ENCODE measurements around the gene EFCAB6.

Gene EFCAB6

DNA sequence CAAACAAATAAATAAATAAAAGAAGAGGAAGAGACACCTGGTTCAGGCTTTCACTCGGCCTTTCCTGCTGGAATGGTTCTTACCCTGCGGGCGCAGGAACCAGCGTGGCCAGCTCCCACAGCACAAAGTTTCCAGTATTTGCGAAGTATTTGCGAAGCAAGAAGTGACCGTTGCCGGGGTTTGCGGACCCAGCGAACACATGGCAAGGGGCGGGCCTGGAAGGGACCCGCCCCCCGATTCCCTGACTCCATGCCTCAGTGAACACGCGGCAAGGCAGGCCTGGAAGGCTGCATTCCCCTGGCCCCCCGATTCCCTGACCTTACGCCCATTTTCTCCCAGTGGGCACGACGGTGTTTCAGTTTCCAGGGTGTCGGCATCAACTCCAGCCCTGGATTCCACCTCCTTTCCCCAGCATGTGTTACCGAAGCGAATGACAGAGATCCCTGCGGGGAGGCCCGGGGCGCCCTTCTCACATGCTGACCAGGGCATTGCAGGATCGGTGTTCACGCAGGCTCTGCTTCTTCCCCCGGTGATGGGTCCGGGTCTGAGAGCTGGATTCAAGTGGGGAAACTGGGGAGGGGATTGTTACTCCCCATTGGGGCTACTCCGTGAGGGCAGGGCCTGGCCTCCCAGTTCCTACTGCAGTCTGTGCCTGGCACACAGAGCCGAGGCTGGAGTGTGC is 297.5 kb downstream of the EFCAB6 start:
- in situ Hi-C loops (cut with HindIII; ENCODE audit: low sequenced_read_pairs): no loop called here

GRCh38 chr22:43512279-43512678 is 299.8 kb downstream of the EFCAB6 start:
- in situ Hi-C loops (cut with HindIII; ENCODE audit: low sequenced_read_pairs): no loop called here

DNA sequence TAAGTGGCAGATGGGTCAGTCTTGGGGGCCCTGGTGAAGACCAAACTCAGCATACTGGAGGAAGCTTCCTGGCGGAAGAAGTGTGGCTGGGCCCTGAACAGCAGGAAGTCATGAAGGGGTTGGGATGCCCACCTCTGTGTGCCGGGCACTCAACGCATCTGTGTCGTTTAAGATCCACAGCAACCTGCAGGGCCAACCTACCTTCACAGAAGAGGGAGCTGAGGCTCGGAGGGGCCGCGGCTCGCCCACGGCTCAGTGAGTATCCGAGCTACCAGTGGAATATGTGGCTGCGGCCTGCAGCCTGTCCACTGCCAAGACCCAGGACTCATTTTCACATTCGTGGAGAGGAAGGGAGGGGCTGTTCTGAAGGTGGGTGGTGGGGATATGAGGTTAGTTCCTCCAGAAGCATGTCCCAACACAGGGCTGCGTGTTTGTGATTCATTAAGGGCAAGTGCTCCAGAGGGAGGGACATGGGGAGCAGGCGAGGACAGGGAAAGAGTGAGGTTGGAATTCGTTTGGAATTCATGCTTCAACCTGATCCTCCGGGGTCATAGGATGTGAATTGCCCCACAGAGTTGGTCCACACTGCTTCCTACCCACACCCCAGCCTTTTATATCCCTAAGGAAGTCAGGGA is 300.7 kb downstream of the EFCAB6 start:
- in situ Hi-C loops (cut with HindIII; ENCODE audit: low sequenced_read_pairs): no loop called here

- in situ Hi-C loops (cut with HindIII; ENCODE audit: low sequenced_read_pairs): no loop called here
These were observed 301.6 kb downstream of the EFCAB6 start for GRCh38 chr22:43510281-43511070.

DNA sequence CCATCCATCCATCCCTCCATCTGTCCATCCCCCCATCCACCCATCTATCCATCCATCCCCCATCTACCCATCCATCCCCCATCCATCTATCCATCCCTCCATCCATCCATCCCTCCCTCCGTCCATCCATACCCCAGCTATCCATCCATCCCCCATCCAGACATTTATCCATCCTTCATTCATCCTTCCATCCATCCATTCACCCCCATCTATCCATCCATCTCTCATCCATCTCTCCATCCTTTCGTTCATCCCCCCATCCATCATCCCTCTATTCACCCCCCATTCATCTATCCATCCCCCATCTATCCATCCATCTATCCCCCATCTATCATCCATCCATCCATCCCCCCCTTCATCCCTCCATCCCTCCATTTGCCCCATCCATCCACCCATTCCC is 302.8 kb downstream of the EFCAB6 start:
- in situ Hi-C loops (cut with HindIII; ENCODE audit: low sequenced_read_pairs): no loop called here

GRCh38 chr22:43508489-43508888 is 303.6 kb downstream of the EFCAB6 start:
- in situ Hi-C loops (cut with HindIII; ENCODE audit: low sequenced_read_pairs): no loop called here

- in situ Hi-C loops (cut with HindIII; ENCODE audit: low sequenced_read_pairs): no loop called here
These were observed 304.9 kb downstream of the EFCAB6 start for GRCh38 chr22:43507235-43507634.

DNA sequence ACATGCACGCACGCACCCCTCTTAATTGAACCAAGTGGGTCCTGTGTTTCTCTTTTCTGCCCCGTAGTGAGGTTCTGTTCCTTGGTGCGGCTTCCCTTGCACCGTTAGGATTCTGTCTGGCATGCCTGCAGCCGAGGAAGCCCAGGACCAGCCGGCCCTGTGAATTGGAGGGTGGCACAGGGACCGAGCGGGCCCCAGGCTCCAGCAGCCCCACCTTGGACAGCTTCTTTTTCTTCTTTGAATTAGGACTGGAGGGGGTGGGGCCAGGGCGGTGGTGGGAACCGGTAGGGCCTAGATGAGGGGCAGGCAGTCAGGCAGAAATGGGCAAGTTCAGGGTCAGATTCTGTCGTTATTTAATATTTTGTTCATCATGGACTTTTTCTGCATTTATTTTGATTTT is 305.6 kb downstream of the EFCAB6 start:
- in situ Hi-C loops (cut with HindIII; ENCODE audit: low sequenced_read_pairs): no loop called here

GRCh38 chr22:43505896-43506295 is 306.2 kb downstream of the EFCAB6 start:
- in situ Hi-C loops (cut with HindIII; ENCODE audit: low sequenced_read_pairs): no loop called here

GRCh38 chr22:43505423-43505822 is 306.7 kb downstream of the EFCAB6 start:
- in situ Hi-C loops (cut with HindIII; ENCODE audit: low sequenced_read_pairs): no loop called here

- in situ Hi-C loops (cut with HindIII; ENCODE audit: low sequenced_read_pairs): no loop called here
These were observed 307.3 kb downstream of the EFCAB6 start for GRCh38 chr22:43504666-43505261.

GRCh38 chr22:43504068-43504467 is 308.0 kb downstream of the EFCAB6 start:
- in situ Hi-C loops (cut with HindIII; ENCODE audit: low sequenced_read_pairs): no loop called here

DNA sequence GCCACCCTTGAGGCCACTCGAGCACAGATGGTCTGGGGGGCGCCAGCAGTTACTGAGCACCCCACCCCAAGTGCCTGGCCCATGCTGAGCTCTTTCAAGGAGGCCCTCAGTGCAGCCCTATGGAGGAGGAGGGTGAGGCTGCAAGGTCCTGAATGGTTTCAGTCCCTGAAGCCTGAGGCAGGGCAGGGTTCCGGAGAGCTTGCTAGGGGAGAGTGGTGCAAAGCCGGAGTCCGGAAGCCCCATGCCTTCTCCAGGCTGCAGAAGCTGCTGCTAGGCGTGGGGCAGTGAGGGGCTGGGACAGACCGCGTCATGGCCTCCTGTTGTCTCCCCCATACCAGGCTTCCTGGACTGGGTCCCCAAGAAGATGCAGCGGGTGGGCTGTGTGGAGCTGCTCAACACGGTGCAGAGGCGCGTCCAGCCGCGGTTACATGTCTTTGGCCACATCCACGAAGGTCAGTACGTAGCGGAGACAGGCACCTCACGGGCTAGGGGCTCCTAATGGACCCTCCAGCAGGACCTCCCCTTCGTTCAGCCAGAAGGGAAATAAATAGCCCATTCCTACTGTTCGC is 309.7 kb downstream of the EFCAB6 start:
- in situ Hi-C loops (cut with HindIII; ENCODE audit: low sequenced_read_pairs): no loop called here

DNA sequence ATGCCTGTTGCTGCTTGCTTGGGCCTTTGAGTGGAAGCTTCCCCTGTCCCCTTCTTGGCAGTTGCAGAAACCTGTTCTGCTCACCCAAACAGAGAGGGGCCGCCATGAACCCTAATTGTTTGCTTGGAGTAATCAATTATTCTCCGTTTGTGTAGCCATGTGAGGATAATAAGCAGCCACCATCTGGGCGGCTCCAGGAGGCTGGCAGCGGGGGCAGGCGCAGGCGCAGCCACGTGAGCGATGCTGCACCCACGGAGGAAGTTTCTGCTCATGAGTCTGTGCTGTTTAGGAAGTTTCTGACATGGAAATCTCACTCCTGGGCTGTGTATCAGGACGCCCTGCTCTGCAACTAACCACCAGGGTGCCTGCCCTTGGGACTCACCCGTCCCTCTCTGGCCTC is 310.2 kb downstream of the EFCAB6 start:
- in situ Hi-C loops (cut with HindIII; ENCODE audit: low sequenced_read_pairs): no loop called here

DNA sequence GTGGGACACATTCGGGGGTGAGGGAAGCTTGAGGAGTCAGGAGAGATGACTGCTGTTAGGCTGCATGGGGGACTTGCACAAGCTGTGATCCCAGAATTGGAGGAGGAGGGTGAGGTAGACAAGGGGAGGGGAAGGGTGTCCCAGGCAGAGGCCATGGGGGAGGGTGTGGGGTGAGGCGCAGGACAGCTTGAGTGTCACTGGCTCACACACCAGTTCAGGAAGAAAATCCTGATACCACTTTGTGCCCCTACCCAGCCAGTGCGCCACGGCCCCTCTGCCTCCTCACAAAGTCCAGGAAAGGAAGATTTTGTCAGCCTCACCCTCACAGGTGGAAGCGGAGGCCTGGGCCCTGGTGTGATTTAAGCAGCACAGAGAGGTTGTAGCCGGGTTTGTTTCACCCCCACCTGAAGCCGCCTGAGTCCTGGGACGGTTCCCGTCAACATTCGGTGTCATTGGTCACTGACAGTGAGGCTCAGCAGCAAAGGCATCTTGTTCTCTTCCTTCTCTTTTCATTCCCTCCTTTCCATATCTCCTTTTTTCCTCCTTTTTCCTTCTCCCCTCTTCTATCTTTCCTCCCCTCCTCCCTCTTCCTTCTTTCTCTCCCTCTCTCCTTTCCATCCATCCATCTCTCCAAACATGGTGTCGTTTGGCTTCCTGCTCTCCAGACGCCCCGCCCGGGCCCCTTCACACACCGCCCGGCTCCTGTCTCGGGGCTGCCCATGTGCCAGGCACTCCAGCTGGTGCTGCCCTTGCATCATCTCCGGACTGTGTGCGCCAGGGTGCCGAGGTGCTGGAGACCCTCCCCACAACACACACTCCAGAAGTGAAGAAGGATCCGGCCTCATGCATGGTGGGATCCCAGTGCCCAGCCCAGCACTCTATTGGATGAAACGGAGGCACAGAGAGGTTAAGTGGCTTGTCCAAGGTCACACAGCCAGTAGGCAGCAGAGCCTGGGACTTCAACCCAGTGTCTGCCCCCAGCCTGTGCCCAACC is 311.0 kb downstream of the EFCAB6 start:
- in situ Hi-C loops (cut with HindIII; ENCODE audit: low sequenced_read_pairs): no loop called here

GRCh38 chr22:43498856-43499253 is 313.2 kb downstream of the EFCAB6 start:
- in situ Hi-C loops (cut with HindIII; ENCODE audit: low sequenced_read_pairs): no loop called here

- in situ Hi-C loops (cut with HindIII; ENCODE audit: low sequenced_read_pairs): no loop called here
These were observed 313.9 kb downstream of the EFCAB6 start for GRCh38 chr22:43497956-43498855.

GRCh38 chr22:43493297-43493696 is 318.8 kb downstream of the EFCAB6 start:
- in situ Hi-C loops (cut with HindIII; ENCODE audit: low sequenced_read_pairs): no loop called here

GRCh38 chr22:43491737-43492136 is 320.4 kb downstream of the EFCAB6 start:
- in situ Hi-C loops (cut with HindIII; ENCODE audit: low sequenced_read_pairs): no loop called here

Data from DLD1 (cell line).